GM11168 (cell line): ENCODE measurements around the gene TNFRSF8.

Experiments
- in situ Hi-C: fragments of 300-500 bp; cut with MboI; formaldehyde crosslinking; loops from one replicate; pipeline ENCODE4 v1.12.0; 2022; ENCODE audit warnings: low sequenced_read_pairs; ENCODE audit not compliant: unreplicated experiment

TNFRSF8 gene

DNA sequence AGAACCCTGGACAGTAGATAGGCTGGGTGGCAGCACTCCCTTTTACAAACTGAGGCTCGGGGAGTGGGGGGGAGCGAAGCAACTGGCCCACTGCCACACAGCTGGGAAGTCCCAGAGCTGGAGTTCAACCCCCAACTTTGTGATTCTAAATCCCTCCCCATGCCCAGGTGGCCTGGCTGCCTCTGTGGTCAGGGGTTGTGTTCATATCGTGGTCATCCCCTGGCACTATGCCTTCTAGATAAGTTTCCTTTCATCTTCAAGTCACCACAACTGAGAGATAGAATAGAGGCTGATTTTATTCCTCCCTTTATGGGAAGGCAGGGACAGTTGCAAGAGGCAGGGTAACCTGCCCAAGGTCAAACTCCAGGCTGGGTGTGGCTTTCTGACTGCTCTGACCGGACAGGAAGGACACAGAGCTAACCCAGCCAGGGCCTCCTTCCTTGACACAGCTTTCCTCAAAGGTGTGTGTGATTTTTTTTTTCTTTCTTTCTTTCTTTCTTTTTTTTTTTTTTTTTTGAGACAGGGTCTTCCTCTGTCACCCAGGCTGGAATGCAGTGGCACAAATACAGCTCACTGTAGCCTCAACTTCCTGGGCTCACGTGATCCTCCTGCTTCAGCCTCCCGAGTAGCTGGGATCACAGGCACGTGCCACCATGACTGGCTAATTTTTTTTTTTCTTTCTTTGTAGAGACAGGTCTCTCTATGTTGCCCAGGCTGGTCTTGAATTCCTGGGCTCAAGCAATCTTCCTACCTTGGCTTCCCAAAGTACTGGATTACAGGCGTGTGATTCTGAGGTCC is 85.3 kb downstream of the TNFRSF8 start:
- in situ Hi-C loops = no loop called here

DNA sequence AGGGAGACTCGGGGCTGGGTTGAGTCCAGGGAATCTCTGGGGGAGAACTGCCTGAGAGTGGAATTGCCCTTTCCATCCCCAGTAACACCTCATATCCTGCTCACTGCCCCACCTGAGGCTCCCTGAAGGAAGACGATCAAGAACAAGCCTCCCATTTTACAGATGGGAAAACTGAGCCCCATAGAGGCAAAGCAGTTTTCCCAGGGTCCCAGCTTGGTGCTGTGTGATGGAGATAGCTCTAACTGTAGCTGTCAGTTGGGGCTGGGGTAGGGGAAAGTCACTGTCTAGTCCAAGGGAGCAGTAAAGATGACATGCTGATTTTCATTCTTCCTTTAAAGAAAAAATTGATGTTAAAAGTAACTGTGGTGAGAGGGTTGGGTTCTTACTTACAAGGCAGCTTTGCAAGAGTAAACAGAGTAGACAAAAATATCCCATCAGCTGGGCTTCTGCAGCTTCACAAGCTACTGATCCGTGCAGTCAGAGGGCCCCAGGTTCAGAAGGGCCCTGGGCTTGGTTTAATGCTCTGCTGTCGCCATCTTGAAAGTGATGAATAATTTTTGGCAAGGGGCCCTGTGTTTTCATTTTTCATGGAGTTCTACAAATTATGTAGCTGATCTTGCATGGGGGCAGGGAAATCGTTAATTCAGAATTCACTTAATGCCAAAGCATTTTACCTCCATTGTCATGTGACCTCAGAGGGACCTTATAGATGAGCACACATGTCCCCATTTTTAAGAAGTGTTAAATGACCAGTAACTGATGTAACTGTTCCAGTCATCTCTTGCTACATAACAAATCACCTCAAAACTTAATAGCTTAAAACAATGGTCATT is 86.1 kb downstream of the TNFRSF8 start:
- in situ Hi-C loops = no loop called here

DNA sequence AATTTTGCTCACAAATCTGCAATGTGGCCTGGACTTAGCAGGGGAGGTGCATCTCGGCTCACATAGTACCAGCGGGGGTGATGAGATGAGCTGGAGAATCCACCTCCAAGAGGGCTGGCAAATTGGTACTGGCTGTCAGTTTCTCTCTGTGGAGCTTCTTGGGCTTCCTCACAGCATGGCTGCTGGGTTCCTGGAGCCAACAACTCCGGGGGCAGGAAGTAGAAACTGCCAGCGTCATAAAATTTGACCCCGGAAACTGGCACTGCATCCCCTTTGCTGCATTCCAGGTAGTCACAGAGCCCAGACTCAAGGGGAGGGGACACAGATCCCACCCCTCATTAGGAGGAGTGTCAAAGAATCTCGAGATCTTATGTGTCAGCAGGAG is 86.7 kb downstream of the TNFRSF8 start:
- in situ Hi-C loops = no loop called here

DNA sequence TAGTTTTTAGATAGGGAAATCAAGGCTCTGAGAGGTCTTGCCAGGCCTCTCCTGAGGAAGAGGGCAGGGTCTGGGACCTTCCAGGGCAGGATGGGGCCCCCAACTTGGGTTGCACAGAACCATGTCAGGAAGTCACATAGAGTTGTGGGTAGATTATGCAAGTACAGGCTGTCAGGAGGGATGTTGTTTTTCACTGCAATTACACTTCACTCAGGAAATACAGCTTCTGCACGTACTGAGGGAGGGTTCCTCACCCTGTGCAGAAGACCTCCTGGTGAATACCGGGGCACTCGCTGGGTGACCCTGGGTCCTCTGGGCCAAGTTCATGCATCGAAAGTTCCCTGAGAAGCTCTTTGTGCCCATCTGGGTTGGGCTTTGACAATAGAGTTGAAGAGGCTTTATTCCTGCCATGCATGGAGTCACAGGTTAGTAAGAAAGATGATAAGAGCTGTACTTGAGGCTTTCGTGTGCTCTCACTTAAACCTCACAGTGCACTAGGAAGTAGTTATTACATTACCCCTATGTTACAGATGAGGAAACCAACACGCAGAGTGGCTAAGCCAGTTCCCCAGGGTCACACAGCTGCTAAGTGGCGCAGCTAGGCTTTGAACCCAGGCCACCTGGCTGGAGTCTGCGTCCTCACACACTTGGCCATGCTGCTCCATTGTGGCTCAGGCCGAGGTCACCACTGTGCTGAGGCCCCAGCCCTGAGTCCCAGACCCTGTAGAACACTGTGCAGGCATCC is 87.5 kb downstream of the TNFRSF8 start:
- in situ Hi-C loops = no loop called here

DNA sequence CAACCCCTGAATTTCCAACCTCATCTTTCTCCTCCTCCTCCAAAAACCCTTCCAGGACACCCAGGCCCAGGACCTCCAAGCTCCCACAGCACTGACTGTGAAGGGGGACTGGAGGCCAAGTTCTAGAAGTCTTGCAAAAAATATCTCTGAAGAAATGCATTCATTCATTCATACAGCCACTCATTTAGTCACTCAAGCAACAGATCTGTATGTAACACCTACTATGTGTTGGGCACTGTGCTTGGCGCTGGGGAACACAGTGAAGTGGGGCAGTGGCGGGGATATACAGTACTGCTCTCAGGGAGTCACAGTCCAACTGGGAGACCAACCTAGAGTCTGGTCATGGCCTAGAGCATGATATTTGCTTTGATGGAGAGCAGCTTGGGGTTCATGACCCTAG is 88.4 kb downstream of the TNFRSF8 start:
- in situ Hi-C loops = no loop called here

DNA sequence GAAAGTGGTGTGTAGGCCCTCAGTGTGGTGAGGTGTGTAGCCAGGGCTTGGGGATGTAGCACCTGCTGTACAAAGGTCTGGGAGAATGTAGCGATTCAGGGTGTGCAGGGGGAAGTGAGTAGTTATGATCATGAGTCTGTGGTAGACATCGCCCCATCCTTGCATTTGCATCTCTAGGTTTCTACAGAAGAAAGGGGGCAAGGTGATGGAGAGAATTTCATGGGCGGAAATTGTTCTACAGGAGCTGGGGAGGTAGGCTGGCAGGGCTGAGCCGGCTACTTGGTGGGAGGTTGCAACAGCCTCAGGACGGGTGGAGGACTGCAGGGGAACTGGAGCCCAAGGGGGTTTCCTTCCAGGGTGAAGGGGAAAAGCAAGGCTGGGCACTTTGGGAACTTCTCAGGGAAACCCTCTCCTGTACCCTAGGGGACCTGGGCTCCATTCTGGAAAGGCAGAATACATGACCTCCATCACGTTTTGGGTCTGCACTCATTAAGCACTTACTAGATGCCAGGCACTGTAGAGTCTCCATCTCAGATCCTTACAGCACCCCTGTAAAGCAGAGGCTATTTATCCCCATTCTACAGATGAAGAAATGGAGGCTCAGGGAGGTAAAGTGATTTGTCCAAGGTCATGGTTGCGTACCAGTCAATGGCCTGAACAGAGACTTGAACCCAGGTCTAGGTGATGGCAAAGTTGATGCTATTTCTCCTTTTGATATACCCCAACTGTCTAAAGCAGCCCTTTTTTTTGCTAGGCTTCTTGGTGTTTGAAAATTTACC is 89.2 kb downstream of the TNFRSF8 start:
- in situ Hi-C loops = no loop called here

DNA sequence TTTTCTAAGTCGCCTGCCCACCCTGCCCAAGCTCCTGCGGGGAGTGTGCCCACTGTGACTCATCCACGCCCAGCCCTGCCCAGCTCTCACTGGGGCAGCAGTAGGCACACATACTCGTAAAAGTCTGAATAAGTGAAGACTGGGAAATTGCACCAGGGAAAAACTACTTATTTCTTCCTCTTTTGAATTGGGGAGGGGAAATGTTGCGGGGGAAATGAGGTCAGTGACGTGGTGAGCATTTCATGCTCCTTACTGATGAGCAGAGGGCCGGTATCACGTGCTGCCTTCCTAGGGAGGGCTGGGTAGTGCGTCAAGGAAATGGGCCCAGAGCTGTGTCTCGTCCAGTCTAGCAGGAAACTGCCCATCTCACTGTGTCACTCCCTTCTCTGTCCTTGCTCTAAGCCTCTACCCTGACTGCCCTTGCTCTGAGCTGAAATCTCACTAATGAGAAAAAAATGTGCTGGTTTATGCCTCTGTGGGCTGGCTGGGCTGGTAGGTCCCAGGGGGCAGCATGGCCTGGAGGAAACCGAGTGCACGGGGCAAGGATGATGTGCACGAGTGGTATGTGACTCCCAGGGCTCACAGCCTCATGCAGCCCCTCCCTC is 90.2 kb downstream of the TNFRSF8 start:
- in situ Hi-C loops = no loop called here

DNA sequence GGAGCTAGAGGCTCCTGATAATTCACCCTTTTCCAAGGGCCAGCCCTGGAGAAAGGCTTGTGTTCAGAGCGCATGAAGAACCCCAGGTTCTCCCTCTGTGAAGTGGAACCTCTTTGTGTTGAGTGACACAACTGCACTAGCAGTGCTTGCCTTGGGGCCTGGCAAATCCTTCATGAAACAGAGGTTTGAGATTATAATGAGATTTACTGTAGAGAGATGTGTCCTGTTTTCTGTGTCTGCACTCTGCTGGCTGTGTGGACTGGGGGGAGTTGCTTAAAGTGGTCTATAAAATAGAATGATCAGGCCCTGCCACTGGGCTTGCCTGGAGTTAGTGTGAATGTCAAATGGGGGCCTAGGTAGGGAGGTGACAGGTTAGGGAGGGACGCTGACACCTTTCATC is 92.2 kb downstream of the TNFRSF8 start:
- in situ Hi-C loops = no loop called here

DNA sequence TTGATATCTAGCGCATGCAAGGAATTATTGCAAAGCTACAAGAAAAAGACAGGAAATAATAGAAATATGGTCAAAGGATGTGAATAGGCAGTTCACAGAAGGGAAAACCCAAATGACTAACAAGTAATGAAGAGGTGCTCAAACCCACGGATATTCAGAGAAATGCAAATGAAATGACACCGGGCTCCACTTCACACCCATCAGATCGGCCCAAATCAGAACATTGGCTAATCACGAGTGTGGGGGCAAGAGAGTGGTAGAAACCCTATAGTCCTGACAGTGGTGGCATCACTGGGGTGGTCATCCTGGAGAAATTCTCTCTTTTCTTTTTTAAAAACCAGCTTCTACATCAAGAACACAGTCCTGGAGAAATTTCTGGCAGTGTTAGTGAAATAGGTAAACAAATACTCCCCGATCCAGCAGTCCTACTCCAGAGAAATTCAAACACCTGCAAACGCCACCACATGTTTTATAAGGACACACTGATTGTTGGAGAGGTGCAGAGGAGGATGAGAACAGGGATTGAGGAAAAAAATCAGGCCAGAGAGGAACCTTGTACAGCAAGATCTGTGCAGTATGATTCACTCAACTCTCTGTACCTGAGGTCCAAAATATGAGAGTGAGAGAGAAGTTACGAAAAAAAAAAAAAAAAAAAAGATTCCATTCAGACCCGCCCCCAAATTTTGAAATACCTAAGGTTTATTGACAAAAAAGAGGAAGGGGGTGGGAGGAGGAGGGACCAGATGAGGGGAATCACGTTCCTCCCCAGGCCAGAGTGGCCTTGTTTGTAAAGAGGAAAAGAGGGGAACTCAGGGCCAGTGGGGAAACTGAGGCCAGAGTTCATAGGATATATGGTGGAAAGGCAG is 94.5 kb downstream of the TNFRSF8 start:
- in situ Hi-C loops = no loop called here

DNA sequence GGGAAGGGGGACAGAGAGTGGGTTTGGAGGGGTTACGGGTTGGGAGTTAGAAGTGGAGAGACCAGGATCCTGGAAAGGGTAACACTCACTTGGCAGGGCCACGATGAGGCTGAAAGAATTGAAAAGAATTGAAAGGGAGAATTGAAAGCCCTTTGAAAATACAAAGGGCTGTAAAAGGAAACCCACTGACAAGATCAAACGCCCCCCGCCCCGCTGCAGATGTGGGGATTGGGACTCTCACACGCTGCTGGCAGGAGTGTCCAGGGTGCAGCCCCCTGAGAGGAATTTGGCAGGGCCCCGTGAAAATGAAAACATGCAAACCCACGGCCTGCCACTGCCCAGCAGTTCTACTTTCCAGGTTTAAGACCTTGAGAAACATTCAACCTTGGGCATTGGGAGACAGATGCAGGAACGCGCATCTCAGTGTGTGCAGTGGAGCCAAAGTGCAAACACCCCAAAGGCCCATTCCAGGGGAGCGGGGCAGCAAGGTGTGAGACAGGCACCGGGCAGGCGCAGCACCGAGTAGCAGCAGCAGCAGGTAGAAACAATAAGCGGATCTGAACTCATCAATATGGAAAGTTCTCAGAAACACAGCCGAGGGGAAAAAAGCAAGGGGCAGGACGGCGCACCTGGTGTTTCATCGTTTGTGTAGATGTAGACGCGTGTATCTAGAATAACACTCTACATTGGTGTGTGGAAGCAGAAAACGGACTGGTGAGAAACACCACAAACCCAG is 95.4 kb downstream of the TNFRSF8 start:
- in situ Hi-C loops = no loop called here

DNA sequence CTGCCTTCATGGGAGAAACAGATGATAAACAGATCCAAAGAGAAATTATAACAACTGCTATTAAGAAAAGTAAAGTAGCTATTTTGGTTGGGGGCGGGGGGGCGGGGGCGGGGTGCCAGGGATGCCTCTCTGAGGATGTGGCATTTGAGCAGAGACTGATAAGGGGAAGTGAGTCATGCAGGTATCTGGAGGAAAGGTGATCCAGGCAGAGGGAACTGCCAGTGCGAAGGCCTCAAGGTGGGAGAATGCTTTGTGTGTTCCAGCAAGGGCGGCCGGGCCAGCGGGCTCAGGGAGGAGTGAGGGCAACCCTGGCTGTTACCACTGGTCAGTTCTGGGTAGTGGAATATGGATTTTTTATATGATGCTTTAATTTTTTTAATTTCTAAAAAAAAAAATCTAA is 96.7 kb downstream of the TNFRSF8 start:
- in situ Hi-C loops = no loop called here

DNA sequence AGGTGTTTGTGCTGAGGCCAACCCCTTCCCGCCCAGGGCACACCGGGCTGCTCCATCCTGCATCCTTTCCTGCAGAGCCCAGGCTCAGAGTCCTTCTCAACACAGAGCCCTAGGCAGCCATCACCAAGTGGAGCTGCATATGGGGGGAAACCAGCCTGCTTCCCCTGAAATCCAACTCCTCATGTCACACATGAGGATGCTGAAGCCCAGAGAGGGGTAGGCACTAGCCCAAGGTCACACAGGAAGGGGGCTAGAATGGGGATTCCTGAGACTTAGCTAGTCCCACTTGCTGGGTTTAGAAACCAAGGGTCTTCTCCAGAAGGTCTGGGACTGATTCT is 98.2 kb downstream of the TNFRSF8 start:
- in situ Hi-C loops = no loop called here

DNA sequence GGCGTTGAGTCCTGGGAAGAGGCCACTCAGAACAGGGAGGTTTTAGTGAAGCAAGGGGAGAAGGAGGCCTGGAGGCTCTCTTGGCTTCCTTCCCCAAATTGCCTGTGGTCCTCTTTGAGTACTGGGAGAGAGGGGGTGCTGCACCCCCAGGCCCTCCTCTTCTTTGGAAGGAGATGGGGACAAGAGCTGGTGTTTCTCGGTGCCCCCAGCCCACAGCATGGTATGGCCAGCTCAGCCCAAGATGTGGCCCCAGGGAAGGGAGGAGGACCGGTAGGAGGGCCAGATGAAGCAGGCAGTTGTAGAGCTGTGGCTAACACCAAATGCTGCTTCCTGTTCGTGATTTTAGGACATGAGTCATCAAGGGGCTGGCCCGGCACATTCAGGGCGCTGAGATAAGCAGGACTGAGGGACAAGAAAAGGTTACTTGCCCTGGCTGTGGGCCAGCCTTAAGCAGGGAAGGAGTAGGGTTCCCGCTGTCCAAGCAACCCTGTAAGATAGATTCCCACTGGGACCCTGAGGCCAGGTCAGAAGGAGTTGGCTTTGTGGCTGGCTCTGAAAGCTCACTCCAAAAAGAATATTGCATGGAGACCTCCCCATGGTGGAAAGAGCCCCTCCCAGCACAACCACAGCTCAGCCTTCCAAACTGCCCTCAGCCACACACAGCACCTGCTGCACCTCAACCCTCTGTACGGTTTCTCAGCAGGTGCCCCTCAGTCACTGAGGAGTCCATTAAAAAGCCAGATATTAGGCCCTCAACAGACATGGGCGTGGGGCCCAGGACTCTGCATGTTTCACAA is 98.8 kb downstream of the TNFRSF8 start:
- in situ Hi-C loops = no loop called here

DNA sequence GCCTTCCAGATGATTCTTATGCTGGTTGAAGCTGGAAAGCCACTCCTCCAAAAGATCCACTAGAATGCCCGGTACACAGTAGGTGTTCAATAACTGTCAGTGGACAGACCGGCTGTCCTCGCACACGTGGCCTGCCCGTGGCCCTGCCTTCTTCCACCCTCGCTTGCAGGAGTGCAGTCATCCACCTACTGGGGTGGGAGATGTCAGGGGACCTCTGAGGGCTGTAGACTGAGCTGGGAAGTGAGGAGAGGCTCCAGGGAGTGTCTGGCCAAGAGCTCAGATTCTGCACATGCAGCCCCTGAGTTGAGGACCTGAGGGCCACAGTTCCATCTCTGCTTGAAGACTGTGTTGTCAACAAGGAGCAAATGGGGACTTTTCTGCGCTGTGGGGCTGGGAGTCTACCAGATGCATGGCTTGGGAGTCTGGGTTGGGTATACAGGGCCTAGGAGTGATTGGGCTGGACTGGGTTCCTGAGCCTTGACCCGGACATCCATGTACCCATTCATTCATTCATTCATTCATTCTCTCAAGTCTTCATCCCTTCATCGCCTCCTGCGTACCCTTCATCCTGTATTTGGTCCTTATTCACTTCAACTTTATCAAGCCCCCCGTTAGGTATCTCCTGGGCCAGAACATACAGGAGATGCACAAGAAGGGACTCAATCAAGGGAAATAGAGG is 99.5 kb downstream of the TNFRSF8 start:
- in situ Hi-C loops = no loop called here

DNA sequence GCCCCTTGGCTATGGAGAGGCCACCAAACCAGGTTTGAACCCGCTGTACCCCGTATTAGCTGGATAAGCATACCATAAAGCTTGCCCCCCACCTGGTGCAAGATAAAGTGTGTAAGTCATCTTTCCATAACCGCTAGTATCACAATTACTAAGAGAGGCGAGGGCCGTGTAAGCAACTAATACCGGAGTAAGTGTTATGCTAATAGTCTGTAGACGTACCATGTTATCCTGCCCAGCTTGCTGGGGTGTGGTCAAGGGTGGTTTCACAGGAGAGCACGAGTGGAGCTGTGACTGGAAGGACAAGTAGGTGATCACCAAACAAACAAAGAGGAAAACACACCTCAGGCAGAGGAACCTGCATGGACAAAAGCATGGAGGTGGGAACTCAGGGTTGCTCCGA is 100.1 kb downstream of the TNFRSF8 start:
- in situ Hi-C loops = no loop called here

DNA sequence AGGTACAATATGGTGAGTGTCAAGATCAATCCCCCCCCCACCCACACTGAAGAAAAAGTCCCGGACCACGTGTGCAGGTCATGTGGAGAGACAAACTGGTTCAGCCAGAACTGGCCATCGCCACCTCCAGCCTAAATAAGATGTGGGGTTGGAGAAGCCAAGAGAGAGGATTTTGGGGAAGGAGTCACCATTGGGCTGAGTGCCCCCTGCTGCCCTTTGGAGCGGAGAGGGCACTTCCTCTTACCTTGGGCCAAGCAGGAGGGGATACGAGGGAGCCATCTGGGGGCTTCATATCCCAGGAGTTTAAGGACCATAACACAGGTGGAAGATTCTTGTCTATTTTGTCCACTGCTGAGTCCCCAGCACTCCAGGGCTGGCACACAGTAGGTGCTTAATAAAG is 101.1 kb downstream of the TNFRSF8 start:
- in situ Hi-C loops = no loop called here

DNA sequence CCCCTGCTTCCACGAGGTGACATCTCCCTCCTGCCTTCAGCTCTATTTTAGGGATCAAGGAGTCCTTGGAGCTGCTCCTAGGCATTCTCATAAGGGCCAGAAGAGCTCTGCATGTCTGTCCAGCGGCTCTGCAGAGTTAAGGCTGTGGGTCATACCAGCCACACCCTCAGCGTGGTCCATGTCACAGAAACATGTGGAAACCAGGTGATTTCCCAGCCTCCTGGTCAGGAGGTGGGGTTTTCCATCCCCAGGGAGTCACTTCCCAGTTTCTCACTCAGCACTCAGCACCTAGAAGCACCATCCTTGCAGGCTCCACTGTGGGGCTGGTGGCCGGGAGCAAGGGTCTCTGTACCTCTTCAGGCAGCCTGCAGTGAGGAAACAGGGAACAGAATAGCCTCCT is 102.2 kb downstream of the TNFRSF8 start:
- in situ Hi-C loops = no loop called here
